Stimulated activated CD4-positive, alpha-beta T cell treated with anti-CD3 and anti-CD28 coated beads, Interleukin-12 subunit alpha, Interleukin-12 subunit beta, amount 100 ng/mL, for 48 hours (primary cell): Measurements from ENCODE around the gene ADAMTS5.

ENCODE experiments used
- DNase-seq, 3 donors: peaks; one replicate each; pipeline ENCODE4 v3.0.0-alpha.2; 2020; ENCODE audit warnings: low read depth in 2 of 3, low spot score in 1 of 3

Gene ADAMTS5

DNA sequence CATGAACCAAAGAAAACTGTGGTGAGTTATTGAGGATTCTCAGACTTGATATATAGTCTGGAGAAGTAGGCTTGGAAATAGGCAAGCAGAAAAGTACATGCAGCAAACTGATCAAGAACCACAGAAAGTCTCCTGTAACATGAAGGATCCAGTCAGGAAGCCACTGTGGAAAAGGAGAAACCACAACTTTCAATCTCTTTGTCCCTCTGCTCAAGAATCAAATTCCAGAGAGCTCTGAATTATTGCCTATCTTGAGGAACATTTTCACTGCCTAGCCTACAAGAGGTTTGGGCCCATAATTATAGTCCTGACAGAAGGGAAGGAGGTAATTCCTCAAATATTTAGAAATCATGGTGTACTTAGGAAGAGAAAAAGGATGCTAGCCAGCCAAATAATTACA is 78.6 kb downstream of the ADAMTS5 start:
- no peak for DNase-seq

DNA sequence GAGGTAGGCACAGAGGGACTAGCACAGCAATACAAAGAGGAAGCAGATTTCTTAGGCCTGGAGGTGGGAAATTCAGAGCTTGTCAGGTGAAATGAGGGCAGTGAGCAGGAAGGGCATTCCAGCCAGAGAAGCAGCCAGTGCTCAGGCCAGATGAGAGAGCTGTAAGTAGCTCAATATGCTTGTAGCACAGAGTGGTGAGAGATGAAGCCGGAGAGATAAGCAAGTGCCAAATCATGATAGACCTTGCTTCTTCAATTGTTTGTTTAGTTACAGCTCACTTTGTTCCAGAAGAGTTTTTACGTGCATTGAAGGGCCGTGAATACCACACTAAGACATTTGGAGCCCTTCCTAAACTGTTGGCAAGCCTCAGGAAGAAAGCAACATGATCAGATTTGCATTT is 79.6 kb downstream of the ADAMTS5 start:
- DNase-seq, result no peak

DNA sequence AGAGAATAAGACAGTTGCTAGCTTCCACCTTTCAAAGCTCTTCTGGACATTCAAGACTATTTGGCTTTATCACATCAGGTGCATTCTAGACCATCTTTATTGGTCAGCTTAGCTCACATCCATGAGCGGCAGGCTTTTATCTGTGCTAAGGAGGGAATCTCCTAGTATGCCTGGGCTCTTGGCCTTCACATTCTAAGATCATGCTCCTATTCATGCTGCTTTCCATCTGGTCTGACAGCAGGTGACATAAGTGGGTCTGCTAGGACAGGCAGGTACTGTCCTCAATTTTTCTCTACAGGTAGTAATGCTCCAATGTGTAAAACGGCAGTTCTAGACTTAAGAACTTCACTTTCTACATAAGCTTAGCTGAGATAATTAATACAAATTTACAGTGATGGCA is 82.5 kb downstream of the ADAMTS5 start:
- DNase-seq, result no peak

DNA sequence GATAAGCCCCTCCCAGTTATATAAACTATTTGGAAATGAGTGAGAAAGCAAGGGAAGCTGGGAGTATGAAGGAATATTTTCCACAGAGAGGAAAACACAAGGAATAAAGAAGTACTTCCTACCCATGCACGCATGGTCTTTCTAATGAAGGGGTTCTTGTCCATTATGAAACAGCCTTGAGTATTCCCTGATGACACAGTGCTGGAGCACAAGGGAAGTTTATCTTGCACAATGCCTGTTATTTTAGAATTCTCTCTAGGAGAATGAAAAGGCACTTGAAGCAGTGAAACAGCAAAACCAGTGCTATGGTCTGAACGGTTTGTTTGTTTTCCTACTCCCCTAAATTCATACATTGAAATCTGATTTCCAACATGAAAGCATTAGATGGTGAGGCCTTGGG is 83.1 kb downstream of the ADAMTS5 start:
- no peak for DNase-seq

DNA sequence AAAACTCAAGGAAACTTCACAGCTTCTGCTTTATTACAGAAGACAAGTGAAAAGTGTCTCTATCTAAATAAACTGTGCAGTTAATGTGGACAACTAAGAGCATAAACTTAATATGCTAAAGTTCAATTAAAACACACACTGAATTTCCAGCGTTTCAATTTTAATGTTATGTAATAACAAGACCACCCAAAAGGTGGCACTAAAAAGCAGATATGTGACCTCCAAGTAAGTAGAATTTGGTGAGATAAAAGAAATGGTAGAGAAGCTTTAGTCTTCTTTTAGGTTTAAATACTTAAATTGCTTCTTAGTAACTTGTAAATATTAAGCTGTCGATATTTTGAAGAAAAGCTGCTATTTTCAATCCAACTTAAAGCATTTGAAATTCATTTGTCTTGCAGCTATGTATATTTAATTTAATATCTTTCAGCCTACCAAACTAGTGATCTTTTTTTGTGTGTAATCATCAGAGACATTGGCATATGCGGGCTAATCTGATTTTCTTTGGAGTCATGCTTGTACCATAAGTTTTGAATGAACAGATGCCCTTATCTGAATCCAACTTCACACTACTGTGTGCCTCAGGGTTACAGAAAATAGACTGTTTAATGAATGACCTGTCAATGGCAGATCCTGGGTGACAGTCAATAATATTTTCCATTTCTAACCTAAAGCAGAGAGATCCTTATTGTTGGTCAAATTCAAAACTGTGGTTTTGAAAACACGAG is 85.2 kb downstream of the ADAMTS5 start:
- no peak for DNase-seq

DNA sequence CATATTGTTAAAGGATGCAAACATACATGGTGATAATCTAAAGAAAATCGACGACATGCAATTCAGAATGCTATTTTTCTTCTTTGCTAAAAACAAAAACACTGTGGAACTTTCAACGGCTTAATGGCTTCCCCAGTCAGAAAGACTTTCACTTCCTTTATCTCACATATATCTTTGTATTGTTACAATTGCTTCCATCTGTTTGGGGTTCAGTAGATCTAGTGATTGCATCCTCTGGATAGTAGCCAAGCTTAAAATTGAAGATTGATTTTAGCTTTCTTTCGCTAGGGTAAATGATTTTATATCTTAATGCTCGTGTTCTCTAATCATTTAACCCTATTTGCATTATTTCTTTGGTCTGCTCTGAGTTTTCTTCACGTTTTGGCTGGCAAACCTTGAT is 89.9 kb downstream of the ADAMTS5 start:
- no peak for DNase-seq

DNA sequence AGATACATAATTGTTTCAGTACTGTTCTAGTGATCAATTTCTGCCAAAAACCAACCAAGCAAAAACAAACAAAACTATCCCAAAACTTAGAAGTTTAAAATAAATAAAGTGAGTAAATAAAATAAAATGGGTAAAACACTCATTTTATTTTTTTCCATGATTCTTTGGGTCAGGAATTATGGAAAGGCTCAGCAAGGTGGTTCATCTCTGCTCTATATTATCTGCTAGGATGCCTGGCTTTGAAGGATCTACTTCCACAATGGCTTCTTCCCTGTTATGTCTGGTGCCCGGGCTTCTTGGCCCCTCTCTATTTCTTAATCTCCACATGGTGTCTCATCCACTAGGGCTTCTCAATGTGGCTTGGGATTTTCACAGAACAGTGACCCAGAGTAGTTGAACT is 92.5 kb downstream of the ADAMTS5 start:
- DNase-seq, result no peak
